Measurements from ENCODE around the gene PSMD14.

DNA sequence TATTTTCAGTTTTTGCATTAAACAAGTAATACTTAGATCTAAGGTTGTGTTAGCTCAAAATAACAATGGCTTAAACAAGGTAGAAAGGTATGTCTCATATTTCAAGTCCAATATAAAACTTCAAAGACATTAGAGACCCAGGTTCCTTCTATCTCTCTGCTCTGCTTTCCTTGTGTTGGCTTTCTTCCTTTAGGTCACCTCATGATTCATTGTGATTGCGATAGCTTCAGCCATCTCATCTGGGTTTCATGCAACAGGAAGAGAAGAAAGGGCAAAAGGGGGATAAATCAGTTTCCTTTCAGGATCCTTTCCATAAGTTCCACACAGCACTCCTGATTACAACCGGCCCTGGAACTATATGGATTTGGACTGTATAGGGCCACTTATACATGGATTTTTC lies 91.9 kb downstream of the PSMD14 start:
- TF ChIP-seq, protein P1, sequence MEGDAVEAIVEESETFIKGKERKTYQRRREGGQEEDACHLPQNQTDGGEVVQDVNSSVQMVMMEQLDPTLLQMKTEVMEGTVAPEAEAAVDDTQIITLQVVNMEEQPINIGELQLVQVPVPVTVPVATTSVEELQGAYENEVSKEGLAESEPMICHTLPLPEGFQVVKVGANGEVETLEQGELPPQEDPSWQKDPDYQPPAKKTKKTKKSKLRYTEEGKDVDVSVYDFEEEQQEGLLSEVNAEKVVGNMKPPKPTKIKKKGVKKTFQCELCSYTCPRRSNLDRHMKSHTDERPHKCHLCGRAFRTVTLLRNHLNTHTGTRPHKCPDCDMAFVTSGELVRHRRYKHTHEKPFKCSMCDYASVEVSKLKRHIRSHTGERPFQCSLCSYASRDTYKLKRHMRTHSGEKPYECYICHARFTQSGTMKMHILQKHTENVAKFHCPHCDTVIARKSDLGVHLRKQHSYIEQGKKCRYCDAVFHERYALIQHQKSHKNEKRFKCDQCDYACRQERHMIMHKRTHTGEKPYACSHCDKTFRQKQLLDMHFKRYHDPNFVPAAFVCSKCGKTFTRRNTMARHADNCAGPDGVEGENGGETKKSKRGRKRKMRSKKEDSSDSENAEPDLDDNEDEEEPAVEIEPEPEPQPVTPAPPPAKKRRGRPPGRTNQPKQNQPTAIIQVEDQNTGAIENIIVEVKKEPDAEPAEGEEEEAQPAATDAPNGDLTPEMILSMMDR (IDR thresholded peaks at IDR 0.05), result no peak
- no peak for TF ChIP-seq EZH2 (IDR thresholded peaks at IDR 0.05; ENCODE audit: borderline replicate concordance, insufficient read depth, low read depth, low read length, poor library complexity, severe bottlenecking)

All from B cell (primary cell).